Activated CD4-positive, alpha-beta T cell treated with anti-CD3 and anti-CD28 coated beads, Interleukin-2, amount 10 ng/mL, durations not matched to agents 7 days and 5 days (primary cell): ENCODE data around the gene TGFBI. TPM values are rescaled to one million over a fixed set of nuclear protein-coding genes. Genes with fewer than 3 reads are reported as not detected.

Experiments used
- CTCF ChIA-PET: fragments of 350-600 bp; sonication (Branson Sonifier 250); formaldehyde crosslinking; loops from one replicate; lab custom pipeline; 2021; ENCODE audit warnings: antibody characterized with exemption; lab: Charles Lee
- POLR2A ChIA-PET: fragments of 350-600 bp; sonication (Branson Sonifier 250); formaldehyde crosslinking; loops from one replicate; lab custom pipeline; 2021; ENCODE audit warnings: antibody characterized with exemption; lab: Charles Lee
- DNase-seq: peaks from one replicate; pipeline ENCODE4 v3.0.0-alpha.2; 2020
- H3K27ac Mint-ChIP-seq: one replicate; pipeline ENCODE4 v1.8.0; 2021; ENCODE audit warnings: mild to moderate bottlenecking, moderate library complexity, mixed read lengths
- H3K27me3 Mint-ChIP-seq: one replicate; pipeline ENCODE4 v1.8.0; 2021; ENCODE audit warnings: mixed read lengths
- H3K36me3 Mint-ChIP-seq: one replicate; pipeline ENCODE4 v1.8.0; 2021; ENCODE audit warnings: low read depth, mixed read lengths
- H3K4me1 Mint-ChIP-seq: one replicate; pipeline ENCODE4 v1.8.0; 2021; ENCODE audit warnings: mixed read lengths
- H3K4me3 Mint-ChIP-seq: one replicate; pipeline ENCODE4 v1.8.0; 2021; ENCODE audit warnings: mild to moderate bottlenecking, moderate library complexity, mixed read lengths
- H3K9me3 Mint-ChIP-seq: one replicate; pipeline ENCODE4 v1.8.0; 2021; ENCODE audit warnings: mixed read lengths
- total RNA-seq, 2 experiments: library from RNA; stranded (reverse); gene quantifications; one replicate each; pipeline ENCODE4 v1.2.3, GENCODE V29; 2021

Gene TGFBI
- total RNA-seq, 2 experiments from 2014 or later, result 0.10 to 0.27 TPM

DNA sequence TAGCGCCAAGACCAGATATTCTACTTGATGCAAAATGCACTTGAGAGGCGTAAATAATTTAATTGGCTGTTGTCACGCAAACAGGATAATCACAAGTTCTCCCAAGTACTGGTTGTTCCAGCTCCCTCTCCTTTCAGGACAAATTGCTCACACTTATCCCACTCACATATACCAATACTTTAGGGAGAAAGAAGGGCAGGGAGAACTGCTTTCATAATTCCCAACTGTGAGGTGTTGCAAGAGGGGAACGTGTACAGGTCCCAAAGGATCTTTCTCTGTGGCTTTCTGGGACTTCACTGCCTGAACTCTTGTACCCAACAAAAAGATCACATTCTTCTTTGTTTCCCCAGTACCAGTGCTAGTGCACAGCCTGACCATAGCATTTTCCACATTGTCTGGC, 21.5 kb upstream of the TGFBI start:
- no peak overlapping the region for H3K4me3 Mint-ChIP-seq
- H3K36me3 Mint-ChIP-seq, result no peaks in the 10 kb centered on the region
- H3K27ac Mint-ChIP-seq, result no peak overlapping the region
- no peak for DNase-seq
- peaks cover 13% of the 10 kb centered on the region for H3K27me3 Mint-ChIP-seq
- ChIA-PET CTCF (no interaction called here), POLR2A (no interaction called here)
- no peaks in the 10 kb centered on the region for H3K4me1 Mint-ChIP-seq
- no peaks in the 10 kb centered on the region for H3K9me3 Mint-ChIP-seq

DNA sequence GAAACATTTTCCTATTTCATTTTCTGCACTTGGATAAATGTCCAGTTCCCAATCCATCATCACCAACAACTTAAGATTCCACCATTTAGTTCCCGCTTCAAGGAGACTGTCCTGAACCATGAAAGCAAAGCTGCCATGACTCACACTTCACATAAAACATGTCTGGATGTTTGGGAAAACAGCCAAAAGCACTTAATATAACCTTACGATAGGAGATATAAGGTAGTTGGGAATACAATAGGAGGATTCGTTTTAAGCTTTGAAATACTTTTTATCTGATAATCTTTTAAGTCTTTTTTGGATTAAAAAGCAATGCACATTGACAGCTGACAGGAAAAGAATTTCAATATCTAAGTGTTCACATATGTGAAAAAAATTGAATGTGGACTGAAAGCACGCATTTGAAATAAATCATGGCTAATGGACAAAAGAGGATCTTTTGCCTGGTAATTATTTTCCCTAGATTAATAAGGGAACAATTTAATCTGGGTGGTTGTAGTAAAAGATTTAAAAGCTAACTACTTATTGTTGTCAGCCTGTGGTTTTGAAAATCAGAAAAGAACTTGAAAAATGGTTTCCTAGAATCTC, 17.3 kb upstream of the TGFBI start:
- Mint-ChIP-seq H3K36me3 (no peaks in the 10 kb centered on the region), H3K9me3 (no peaks in the 10 kb centered on the region), H3K27ac (no peak overlapping the region), H3K4me3 (no peak overlapping the region), H3K4me1 (no peaks in the 10 kb centered on the region), H3K27me3 (peaks cover 28% of the 10 kb centered on the region)
- CTCF ChIA-PET, result no interaction called here
- no peak for DNase-seq
- POLR2A ChIA-PET, result no interaction called here

GRCh38 chr5:136012041-136012804, 16.6 kb upstream of the TGFBI start:
- Mint-ChIP-seq H3K4me1 (no peaks in the 10 kb centered on the region), H3K9me3 (no peaks in the 10 kb centered on the region), H3K27ac (no peak overlapping the region), H3K4me3 (no peak overlapping the region), H3K27me3 (peaks cover 28% of the 10 kb centered on the region), H3K36me3 (no peaks in the 10 kb centered on the region)
- ChIA-PET POLR2A (no interaction called here), CTCF (no interaction called here)
- no peak for DNase-seq

DNA sequence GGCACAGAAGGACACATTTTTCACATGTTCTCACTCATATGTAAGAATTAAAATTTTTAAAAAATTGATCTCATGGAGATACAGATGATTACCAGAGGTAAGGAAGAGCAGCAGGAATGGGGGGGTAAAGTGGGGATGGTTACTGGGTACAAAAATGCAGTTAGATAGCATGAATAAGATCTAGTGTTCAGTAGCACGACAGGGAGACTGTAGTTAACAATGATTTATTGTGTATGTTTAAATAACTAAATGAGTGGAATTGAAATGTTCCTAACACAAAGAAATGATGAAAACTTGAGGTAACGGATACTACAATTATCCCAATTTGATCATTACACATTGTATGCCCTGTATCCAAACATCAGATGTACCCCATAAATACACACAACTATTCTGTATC, 15.2 kb upstream of the TGFBI start:
- Mint-ChIP-seq H3K4me1 (no peaks in the 10 kb centered on the region), H3K4me3 (no peak overlapping the region), H3K27me3 (peaks cover 28% of the 10 kb centered on the region), H3K36me3 (no peaks in the 10 kb centered on the region), H3K27ac (no peak overlapping the region), H3K9me3 (no peaks in the 10 kb centered on the region)
- ChIA-PET POLR2A (no interaction called here), CTCF (interaction anchor here (0.6 kb wide), 1 partner anchor 44 kb away, joined by 3 read pairs; no protein-coding TSS in a partner anchor)
- no peak for DNase-seq

DNA sequence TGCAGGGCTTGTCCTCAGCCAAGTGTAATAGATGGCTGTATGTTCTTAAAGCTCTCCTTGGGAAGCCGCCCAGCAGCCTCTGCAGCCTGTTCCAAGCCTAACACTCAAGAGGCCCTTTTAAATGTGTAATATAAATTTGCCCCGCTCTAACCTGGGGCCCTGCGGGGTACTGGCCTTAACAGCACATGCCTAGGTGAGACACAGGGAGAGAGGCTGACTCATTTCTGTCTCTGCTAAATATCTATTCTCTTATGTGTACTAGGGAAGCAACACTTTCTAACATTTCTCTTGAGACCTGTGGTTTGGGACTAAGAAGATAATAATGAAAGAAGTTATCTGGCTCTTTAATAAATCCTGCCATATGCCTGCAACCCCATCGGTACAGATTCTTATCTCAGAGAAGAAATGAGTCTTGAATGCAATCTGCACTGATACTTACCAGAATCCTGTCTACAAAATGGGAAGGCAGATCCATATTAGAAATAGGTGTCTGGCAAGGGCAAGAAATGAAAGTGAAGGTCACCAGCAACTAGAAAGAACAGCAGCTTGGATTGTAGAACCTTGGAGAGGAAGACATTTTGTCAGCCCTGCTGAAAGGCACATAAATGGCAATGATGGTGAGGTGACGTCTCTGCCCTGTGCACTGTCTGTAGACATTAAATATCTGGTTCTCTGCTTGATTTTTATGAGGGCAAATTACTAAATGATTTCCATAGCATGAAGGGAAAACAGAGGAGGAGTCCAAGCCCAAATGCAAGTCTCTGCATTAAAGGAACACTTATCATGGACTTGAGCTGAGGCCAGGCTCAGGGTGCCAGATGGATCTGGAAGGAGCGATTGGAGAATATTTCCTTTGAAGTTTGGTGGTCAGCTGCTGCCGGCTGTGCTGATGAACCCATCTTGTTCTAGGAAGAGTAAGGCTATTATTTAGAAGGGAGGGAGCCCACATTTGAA, 14.5 kb upstream of the TGFBI start:
- Mint-ChIP-seq H3K27me3 (peaks cover 28% of the 10 kb centered on the region), H3K4me1 (no peaks in the 10 kb centered on the region), H3K36me3 (no peaks in the 10 kb centered on the region), H3K27ac (no peak overlapping the region), H3K4me3 (no peak overlapping the region), H3K9me3 (no peaks in the 10 kb centered on the region)
- DNase-seq, result no peak
- ChIA-PET POLR2A (no interaction called here), CTCF (no interaction called here)

- H3K4me1 Mint-ChIP-seq, result no peaks in the 10 kb centered on the region
- H3K36me3 Mint-ChIP-seq, result no peaks in the 10 kb centered on the region
- no peak overlapping the region for H3K27ac Mint-ChIP-seq
- no peaks in the 10 kb centered on the region for H3K9me3 Mint-ChIP-seq
- H3K4me3 Mint-ChIP-seq, result no peak overlapping the region
- DNase-seq, result no peak
- CTCF ChIA-PET, result no interaction called here
- POLR2A ChIA-PET, result no interaction called here
- peaks cover 28% of the 10 kb centered on the region for H3K27me3 Mint-ChIP-seq
These were observed 13.8 kb upstream of the TGFBI start for GRCh38 chr5:136015003-136015375.

DNA sequence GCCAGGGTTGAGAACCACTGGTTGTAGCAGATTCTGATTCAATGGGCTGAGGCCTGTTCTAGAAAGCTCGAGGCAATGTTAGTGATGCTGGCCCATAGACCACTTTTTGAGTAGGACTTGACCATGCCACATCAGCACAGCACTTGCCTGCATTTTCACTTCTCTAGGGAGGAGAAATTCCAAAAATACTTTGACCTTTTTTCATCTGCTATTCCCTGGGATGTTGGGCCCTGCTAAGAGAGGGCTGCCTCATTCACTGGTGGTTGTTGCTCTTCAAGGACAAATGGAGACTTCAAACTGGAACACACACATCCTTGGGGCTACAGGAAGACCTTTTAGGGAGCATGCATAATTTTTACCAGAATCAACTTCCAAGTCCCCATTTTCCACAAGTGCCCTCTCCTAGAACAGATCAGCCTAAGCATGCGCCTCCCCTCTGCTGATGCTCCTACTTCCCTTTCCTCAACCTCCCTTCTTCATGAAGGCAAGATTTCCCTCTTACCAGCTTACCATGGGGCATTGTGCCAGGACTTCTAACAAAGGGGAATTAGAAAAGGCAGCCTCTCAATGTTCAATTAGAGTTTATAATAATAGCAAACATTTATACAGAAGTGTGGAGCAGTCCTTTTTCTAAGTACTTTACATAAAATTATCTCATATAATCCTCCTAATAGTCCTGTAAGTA, 12.7 kb upstream of the TGFBI start:
- Mint-ChIP-seq H3K27ac (no peak overlapping the region), H3K9me3 (no peaks in the 10 kb centered on the region), H3K36me3 (no peaks in the 10 kb centered on the region), H3K27me3 (peaks cover 24% of the 10 kb centered on the region), H3K4me1 (no peaks in the 10 kb centered on the region), H3K4me3 (no peak overlapping the region)
- POLR2A ChIA-PET, result no interaction called here
- CTCF ChIA-PET, result no interaction called here
- no peak for DNase-seq

- no peak overlapping the region for H3K4me3 Mint-ChIP-seq
- peaks cover 21% of the 10 kb centered on the region for H3K27me3 Mint-ChIP-seq
- no peaks in the 10 kb centered on the region for H3K9me3 Mint-ChIP-seq
- no peaks in the 10 kb centered on the region for H3K36me3 Mint-ChIP-seq
- H3K4me1 Mint-ChIP-seq, result no peaks in the 10 kb centered on the region
- CTCF ChIA-PET, result no interaction called here
- no peak for DNase-seq
- POLR2A ChIA-PET, result no interaction called here
- no peak overlapping the region for H3K27ac Mint-ChIP-seq
These were observed 11.8 kb upstream of the TGFBI start for GRCh38 chr5:136016945-136017530.

DNA sequence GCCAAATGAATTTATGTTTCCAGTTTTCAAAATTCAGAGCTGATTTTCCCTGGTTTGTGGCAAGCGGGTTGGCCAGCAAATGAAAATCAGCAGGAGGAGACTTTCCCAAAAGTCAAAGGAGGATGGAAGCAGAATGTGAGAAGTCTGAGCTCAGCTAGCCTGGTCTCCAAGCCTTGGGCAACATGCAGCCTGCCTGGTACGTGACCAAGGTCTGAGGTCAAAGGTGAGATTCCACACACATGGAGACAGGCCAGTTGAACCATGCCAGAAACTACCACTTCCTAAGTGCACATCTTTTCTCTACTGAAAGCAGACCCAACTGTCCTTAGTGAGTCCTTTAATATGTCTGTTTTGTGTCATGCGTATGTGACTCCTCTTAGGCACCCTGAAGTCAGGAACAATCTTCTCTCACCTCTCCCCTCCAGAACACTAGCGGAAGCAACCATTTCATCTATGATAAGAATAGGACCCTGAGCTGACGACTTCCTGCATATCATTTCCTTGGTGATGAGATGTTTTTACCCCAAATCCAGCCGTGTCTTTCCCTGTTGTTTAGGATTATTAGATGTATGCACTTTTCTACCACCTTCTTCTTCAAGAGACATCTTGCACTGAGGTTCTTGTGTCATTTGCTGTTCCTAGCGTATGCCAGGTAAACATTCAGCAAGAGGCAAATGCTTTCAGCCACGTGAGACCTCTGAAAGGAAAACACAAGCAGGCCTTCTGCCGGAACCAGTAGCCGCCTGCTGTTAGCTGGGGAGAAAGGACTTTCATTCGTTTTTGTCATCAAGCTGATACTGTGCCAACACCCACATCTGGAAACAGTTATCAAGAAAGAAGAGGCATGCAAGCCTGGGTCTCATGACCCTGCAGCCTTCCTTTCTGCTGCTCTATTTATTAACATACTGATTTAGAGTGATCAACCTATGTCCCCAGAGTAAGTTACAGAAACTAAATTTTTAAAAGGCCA, 9.7 kb upstream of the TGFBI start:
- H3K27ac Mint-ChIP-seq, result no peak overlapping the region
- no peak overlapping the region for H3K4me3 Mint-ChIP-seq
- H3K36me3 Mint-ChIP-seq, result no peaks in the 10 kb centered on the region
- H3K4me1 Mint-ChIP-seq, result no peaks in the 10 kb centered on the region
- H3K27me3 Mint-ChIP-seq, result peaks cover 24% of the 10 kb centered on the region
- ChIA-PET POLR2A (no interaction called here), CTCF (no interaction called here)
- DNase-seq, result no peak
- H3K9me3 Mint-ChIP-seq, result no peaks in the 10 kb centered on the region

DNA sequence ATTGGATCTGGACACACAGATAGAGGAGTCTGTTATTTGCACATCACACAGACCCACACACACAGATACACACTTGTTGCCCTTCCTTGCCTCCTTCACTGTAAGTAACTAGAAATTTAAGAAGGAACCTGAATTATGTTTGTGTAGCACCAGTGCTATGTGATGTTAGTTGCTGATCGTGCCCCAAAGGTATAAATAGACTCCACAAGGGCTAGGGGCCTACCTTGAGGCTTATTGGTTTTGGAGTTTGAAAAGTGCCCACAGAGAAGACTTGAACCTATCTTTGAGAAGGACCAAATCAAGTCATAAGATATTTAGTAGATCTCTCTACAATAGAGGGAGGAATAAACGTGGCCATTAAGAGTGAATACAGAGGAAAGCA, 8.8 kb upstream of the TGFBI start:
- H3K4me1 Mint-ChIP-seq, result no peaks in the 10 kb centered on the region
- no peak overlapping the region for H3K27ac Mint-ChIP-seq
- H3K4me3 Mint-ChIP-seq, result no peak overlapping the region
- no peak for DNase-seq
- H3K27me3 Mint-ChIP-seq, result peaks cover 21% of the 10 kb centered on the region
- CTCF ChIA-PET, result no interaction called here
- no peaks in the 10 kb centered on the region for H3K9me3 Mint-ChIP-seq
- POLR2A ChIA-PET, result no interaction called here
- no peaks in the 10 kb centered on the region for H3K36me3 Mint-ChIP-seq

GRCh38 chr5:136020383-136021015, 8.3 kb upstream of the TGFBI start:
- no peaks in the 10 kb centered on the region for H3K4me1 Mint-ChIP-seq
- H3K36me3 Mint-ChIP-seq, result no peaks in the 10 kb centered on the region
- no peak overlapping the region for H3K4me3 Mint-ChIP-seq
- H3K27ac Mint-ChIP-seq, result no peak overlapping the region
- H3K27me3 Mint-ChIP-seq, result peaks cover 19% of the 10 kb centered on the region
- POLR2A ChIA-PET, result no interaction called here
- CTCF ChIA-PET, result no interaction called here
- no peaks in the 10 kb centered on the region for H3K9me3 Mint-ChIP-seq
- DNase-seq, result no peak
